Endothelial cell of umbilical vein (primary cell): ENCODE results near the gene ATF5.

ENCODE experiments used
- CTCF ChIP-seq, 2 donors: IDR thresholded peaks; 1 replicate in 1 of 2; 2 replicates in 1 of 2; pipeline ENCODE4 v1.5.1; 2011; ENCODE audit warnings: low read length in 2 of 2, mild to moderate bottlenecking in 2 of 2, moderate library complexity in 2 of 2, control low read depth in 1 of 2, inconsistent platforms in 1 of 2, low read depth in 1 of 2; ENCODE audit not compliant: insufficient read depth in 1 of 2; ENCODE audit errors: extremely low read depth in 1 of 2
- JUN ChIP-seq: IDR thresholded peaks from 2 replicates; pipeline ENCODE4 v1.6.1; 2011; ENCODE audit warnings: borderline replicate concordance, low read depth; ENCODE audit not compliant: insufficient read length, insufficient read depth

GRCh38 chr19:49972841-49973240 is 43.8 kb downstream of the ATF5 start:
- TF ChIP-seq CTCF (IDR thresholded peaks at IDR 0.05; ENCODE audit: extremely low read depth in 1 of 2, insufficient read depth in 1 of 2, low read depth in 1 of 2, low read length in 2 of 2) (no peak), JUN (no peak)
